OCI-M2 (cell line): ENCODE results near the gene TLCD1.
"Not testable (repeated sequence)": the region's sequence is repeated elsewhere in the genome, so short reads cannot be mapped to it uniquely, and the experiment has no call there.

Source experiments
- DNase-seq: peaks from one replicate; lab custom pipeline; 2025; ENCODE audit not compliant: unreplicated experiment; lab: John Stamatoyannopoulos, UW

The TLCD1 gene

GRCh38 chr17:28747051-28747691, 21.1 kb upstream of the TLCD1 start:
- DNase-seq = no peak

- no peak for DNase-seq
Measured at GRCh38 chr17:28746611-28747050, 20.6 kb upstream of the TLCD1 start.

- no peak for DNase-seq
Measured at GRCh38 chr17:28745786-28746411, 19.9 kb upstream of the TLCD1 start.

- no peak for DNase-seq
Measured at GRCh38 chr17:28744972-28745785, 19.1 kb upstream of the TLCD1 start.

- DNase-seq = no peak
Measured at GRCh38 chr17:28744104-28744971, 18.3 kb upstream of the TLCD1 start.

- DNase-seq = no peak
Measured at GRCh38 chr17:28743243-28744103, 17.4 kb upstream of the TLCD1 start, which contains the start of gene TRAF4. Gene TRAF4 (plus strand): TSS chr17:28744011. CDS start chr17:28744113, 102 bp downstream.

GRCh38 chr17:28741358-28742349, 15.6 kb upstream of the TLCD1 start:
- DNase-seq = no peak

GRCh38 chr17:28740406-28741357, 14.6 kb upstream of the TLCD1 start:
- no peak for DNase-seq

GRCh38 chr17:28738680-28739384, 12.8 kb upstream of the TLCD1 start:
- DNase-seq = no peak

- no peak for DNase-seq
Measured at GRCh38 chr17:28737770-28738679, 12.0 kb upstream of the TLCD1 start.

GRCh38 chr17:28737316-28737715, 11.3 kb upstream of the TLCD1 start:
- no peak for DNase-seq

GRCh38 chr17:28735913-28736769, 10.1 kb upstream of the TLCD1 start:
- not testable (repeated sequence) for DNase-seq

- DNase-seq = no peak
Measured at GRCh38 chr17:28735242-28735722, 9.2 kb upstream of the TLCD1 start.

GRCh38 chr17:28734712-28735241, 8.7 kb upstream of the TLCD1 start:
- no peak for DNase-seq

- DNase-seq = no peak
Measured at GRCh38 chr17:28733346-28733745, 7.3 kb upstream of the TLCD1 start.
